H9 (cell line): ENCODE measurements around the gene C10orf105. TPM values are rescaled to one million over a fixed set of nuclear protein-coding genes. Genes with fewer than 3 reads are reported as not detected.
A peak's percentile ranks its signal among the peaks of the same experiment; 100 is the strongest.

ENCODE experiments used
- DNase-seq: peaks from one replicate; pipeline ENCODE4 v3.0.0-alpha.2; 2017
- H2AFZ ChIP-seq: one replicate; pipeline ENCODE4 v1.6.1; 2013; ENCODE audit warnings: mild to moderate bottlenecking, low read length, control low read depth, moderate library complexity
- H2AK5ac ChIP-seq: 2 replicates; pipeline ENCODE4 v1.6.1; 2013; ENCODE audit warnings: low read length, control low read depth, mixed read lengths; ENCODE audit not compliant: insufficient read length
- H2BK120ac ChIP-seq: one replicate; pipeline ENCODE4 v1.6.1; 2013; ENCODE audit warnings: low read depth, mild to moderate bottlenecking, low read length, control low read depth, inconsistent platforms; ENCODE audit not compliant: poor library complexity, severe bottlenecking
- H2BK12ac ChIP-seq: 2 replicates; pipeline ENCODE4 v1.6.1; 2013; ENCODE audit warnings: low read length, control low read depth, mixed read lengths, low read depth; ENCODE audit not compliant: insufficient read length
- H2BK15ac ChIP-seq: 2 replicates; pipeline ENCODE4 v1.6.1; 2013; ENCODE audit warnings: low read depth, low read length, control low read depth
- H2BK20ac ChIP-seq: one replicate; pipeline ENCODE4 v1.6.1; 2013; ENCODE audit warnings: low read depth, mild to moderate bottlenecking, low read length, control low read depth, inconsistent platforms; ENCODE audit not compliant: poor library complexity, severe bottlenecking
- H2BK5ac ChIP-seq: 2 replicates; pipeline ENCODE4 v1.6.1; 2013; ENCODE audit warnings: low read length, control low read depth, mixed read lengths; ENCODE audit not compliant: insufficient read length
- H3K14ac ChIP-seq: 2 replicates; pipeline ENCODE4 v1.6.1; 2013; ENCODE audit warnings: low read length, control low read depth; ENCODE audit not compliant: insufficient read depth
- H3K18ac ChIP-seq: 2 replicates; pipeline ENCODE4 v1.6.1; 2013; ENCODE audit warnings: low read depth, mild to moderate bottlenecking, mixed read lengths, low read length, control low read depth; ENCODE audit not compliant: insufficient read length
- H3K23ac ChIP-seq: 2 replicates; pipeline ENCODE4 v1.6.1; 2013; ENCODE audit warnings: low read length, control low read depth, mixed read lengths, low read depth; ENCODE audit not compliant: insufficient read length
- H3K23me2 ChIP-seq: 2 replicates; pipeline ENCODE4 v1.6.1; 2013; ENCODE audit warnings: low read depth, mild to moderate bottlenecking, mixed read lengths, low read length, control low read depth; ENCODE audit not compliant: insufficient read length, poor library complexity, severe bottlenecking
- H3K27ac ChIP-seq: 2 replicates; pipeline ENCODE4 v1.5.1; 2013; ENCODE audit warnings: low read length, control low read depth, mixed read lengths, low read depth; ENCODE audit not compliant: insufficient read length
- H3K27me3 ChIP-seq: 2 replicates; pipeline ENCODE4 v1.6.1; 2013; ENCODE audit warnings: low read length, control low read depth, inconsistent platforms; ENCODE audit not compliant: insufficient read depth
- H3K4ac ChIP-seq: 2 replicates; pipeline ENCODE4 v1.6.1; 2013; ENCODE audit warnings: low read depth, mild to moderate bottlenecking, control low read depth, inconsistent platforms, low read length, moderate library complexity
- H3K4me1 ChIP-seq: 2 replicates; pipeline ENCODE4 v1.6.1; 2013; ENCODE audit warnings: low read length, control low read depth, inconsistent platforms; ENCODE audit not compliant: insufficient read depth
- H3K4me2 ChIP-seq: 2 replicates; pipeline ENCODE4 v1.6.1; 2013; ENCODE audit warnings: low read length, control low read depth, mixed read lengths; ENCODE audit not compliant: insufficient read length, insufficient read depth
- H3K56ac ChIP-seq: 2 replicates; pipeline ENCODE4 v1.6.1; 2013; ENCODE audit warnings: low read depth, mild to moderate bottlenecking, mixed read lengths, low read length, control low read depth; ENCODE audit not compliant: insufficient read length
- H3K79me1 ChIP-seq: 2 replicates; pipeline ENCODE4 v1.6.1; 2013; ENCODE audit warnings: low read depth, mild to moderate bottlenecking, moderate library complexity, low read length, control low read depth, inconsistent platforms; ENCODE audit not compliant: insufficient read depth, poor library complexity, severe bottlenecking
- H3K79me2 ChIP-seq: 2 replicates; pipeline ENCODE4 v1.6.1; 2013; ENCODE audit warnings: low read length, control low read depth, inconsistent platforms; ENCODE audit not compliant: insufficient read depth
- H3K9ac ChIP-seq: 2 replicates; pipeline ENCODE4 v1.6.1; 2013; ENCODE audit warnings: low read length, control low read depth, mixed read lengths; ENCODE audit not compliant: insufficient read length; ENCODE audit errors: extremely low read depth
- H3K9me3 ChIP-seq: one replicate; pipeline ENCODE4 v1.6.1; 2013; ENCODE audit warnings: low read depth, low read length, inconsistent platforms; ENCODE audit not compliant: control insufficient read depth
- H3T11ph ChIP-seq: one replicate; pipeline ENCODE4 v1.6.1; 2013; ENCODE audit warnings: mild to moderate bottlenecking, low read length, control low read depth, inconsistent platforms
- H4K20me1 ChIP-seq: one replicate; pipeline ENCODE4 v1.6.1; 2013; ENCODE audit not compliant: control insufficient read depth, insufficient read length, insufficient read depth
- H4K5ac ChIP-seq: 2 replicates; pipeline ENCODE4 v1.6.1; 2013; ENCODE audit warnings: low read depth, mild to moderate bottlenecking, mixed read lengths, low read length, control low read depth; ENCODE audit not compliant: insufficient read length
- H4K8ac ChIP-seq: replicated peaks from 2 replicates; pipeline ENCODE4 v1.6.1; 2013; ENCODE audit warnings: low read length, control low read depth, mixed read lengths, low read depth; ENCODE audit not compliant: insufficient read length
- H4K91ac ChIP-seq: 2 replicates; pipeline ENCODE4 v1.6.1; 2013; ENCODE audit warnings: low read depth, mild to moderate bottlenecking, moderate library complexity, mixed read lengths, low read length, control low read depth; ENCODE audit not compliant: insufficient read length
- H3K27ac Mint-ChIP-seq, 3 experiments: 2 replicates in 2 of 3; 3 replicates in 1 of 3; pipeline ENCODE4 v1.8.0; 2020 to 2021; ENCODE audit warnings: mixed read lengths in 3 of 3, mild to moderate bottlenecking in 1 of 3, moderate library complexity in 1 of 3
- H3K27me3 Mint-ChIP-seq: 2 replicates; pipeline ENCODE4 v1.8.0; 2021; ENCODE audit warnings: low read depth, mild to moderate bottlenecking, moderate library complexity, mixed read lengths
- H3K36me3 Mint-ChIP-seq, 3 experiments: 2 replicates in 2 of 3; 3 replicates in 1 of 3; pipeline ENCODE4 v1.8.0; 2020 to 2021; ENCODE audit warnings: low read depth in 3 of 3, mixed read lengths in 3 of 3; ENCODE audit not compliant: insufficient read depth in 1 of 3
- H3K4me1 Mint-ChIP-seq, 2 experiments: 2 replicates each; pipeline ENCODE4 v1.8.0; 2020; ENCODE audit warnings: mixed read lengths in 2 of 2
- H3K4me3 Mint-ChIP-seq, 2 experiments: 2 replicates in 1 of 2; 3 replicates in 1 of 2; pipeline ENCODE4 v1.8.0; 2020 to 2021; ENCODE audit warnings: mild to moderate bottlenecking in 2 of 2, mixed read lengths in 2 of 2, moderate library complexity in 1 of 2
- H3K9me3 Mint-ChIP-seq, 2 experiments: 2 replicates in 1 of 2; 3 replicates in 1 of 2; pipeline ENCODE4 v1.8.0; 2020; ENCODE audit warnings: mild to moderate bottlenecking in 2 of 2, mixed read lengths in 2 of 2, moderate library complexity in 1 of 2
- WGBS: extraction: QIAGEN DNeasy Blood & Tissue Kit; methylation state at CpG from one replicate; pipeline ENCODE4 v1.1.7; 2013; ENCODE audit warnings: missing lambda C conversion rate, low lambda C conversion rate, mixed read lengths; ENCODE audit not compliant: insufficient read length; ENCODE audit errors: extremely low coverage; 5-methylcytosine and 5-hydroxymethylcytosine counted together
- total RNA-seq: library from RNA; stranded (reverse); gene quantifications from 2 replicates; pipeline ENCODE4 v1.2.1, GENCODE V29; 2021
- TF ChIP-seq, protein P1 (sequence below): fragments of 200-600 bp; sonication (generic); conservative IDR thresholded peaks from 3 replicates; pipeline ENCODE4 v1.8.0; 2021; ENCODE audit warnings: antibody characterized with exemption, mild to moderate bottlenecking

C10orf105 gene
- total RNA-seq, 1 experiment from 2014 or later: 0.26 TPM

DNA sequence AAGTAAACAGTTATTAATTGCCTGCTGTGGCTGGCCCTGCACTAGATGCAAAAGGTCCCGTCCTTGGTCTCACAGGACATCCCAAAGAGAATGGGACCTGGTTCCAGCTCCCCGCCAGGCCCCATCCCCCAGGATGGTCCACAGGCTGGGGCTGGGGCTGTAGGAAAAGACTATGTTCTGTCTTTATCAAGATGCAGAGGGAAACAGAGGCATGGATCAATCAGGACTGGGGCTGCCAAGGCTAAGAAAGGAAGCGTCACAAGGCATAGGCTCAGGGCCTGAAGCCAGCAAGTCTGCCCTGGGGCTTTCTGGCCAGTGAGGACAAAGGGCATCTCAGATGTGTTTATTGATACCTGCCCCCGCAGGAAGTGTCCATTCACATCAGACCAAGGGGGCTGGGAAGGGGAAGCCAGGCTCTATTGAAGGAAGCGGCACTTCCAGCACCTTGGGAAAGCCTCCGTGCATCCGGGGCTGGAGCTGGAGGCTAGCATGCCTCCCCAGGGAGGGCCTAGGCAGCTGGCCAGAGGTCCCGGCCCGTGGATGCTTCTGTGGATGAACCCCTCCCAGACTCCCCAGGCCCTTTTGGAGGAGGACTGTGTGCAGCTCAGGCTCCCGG, 48.0 kb upstream of the C10orf105 start:
- Histone ChIP-seq H2BK120ac (no peak overlapping the region), H2BK5ac (no peak overlapping the region), H4K8ac (no peak overlapping the region), H3K4me2 (no peak overlapping the region), H3K18ac (no peak overlapping the region), H3K14ac (0 out of 2 replicates have a peak overlapping the region, but pooled peaks have one; percentile 31), H3K27me3 (peaks cover 2% of the 10 kb centered on the region; the same call in 1 of the 2 replicates), H2AK5ac (no peak overlapping the region), H3K23ac (no peak overlapping the region), H2BK15ac (no peak overlapping the region), H3K9ac (no peak overlapping the region), H3K56ac (no peak overlapping the region), H3K4ac (no peak overlapping the region), H3K23me2 (no peaks in the 10 kb centered on the region), H3K4me1 (no peaks in the 10 kb centered on the region; the same call in 1 of the 2 replicates), H3K79me2 (no peaks in the 10 kb centered on the region), H3T11ph (no peak overlapping the region), H3K9me3 (no peaks in the 10 kb centered on the region), H4K20me1 (no peaks in the 10 kb centered on the region), H2AFZ (no peak overlapping the region), H3K79me1 (no peaks in the 10 kb centered on the region), H3K27ac (no peak overlapping the region), H4K5ac (no peak overlapping the region), H2BK12ac (no peak overlapping the region), H2BK20ac (no peak overlapping the region), H4K91ac (no peak overlapping the region)
- peaks cover 20% of the 10 kb centered on the region for H3K27me3 Mint-ChIP-seq
- no peak overlapping the region for H3K27ac Mint-ChIP-seq
- H3K4me3 Mint-ChIP-seq: no peak overlapping the region
- peaks cover 0 to 2% of the 10 kb centered on the region in 2 experiments; a peak in 3 of 4 replicates for H3K4me1 Mint-ChIP-seq
- no CpG with 5 or more reads among the region's 10 CpGs for WGBS
- H3K9me3 Mint-ChIP-seq: no peaks in the 10 kb centered on the region; a peak in 1 of 5 replicates
- no peaks in the 10 kb centered on the region for H3K36me3 Mint-ChIP-seq
- DNase-seq: no peak
- TF ChIP-seq, protein P1, sequence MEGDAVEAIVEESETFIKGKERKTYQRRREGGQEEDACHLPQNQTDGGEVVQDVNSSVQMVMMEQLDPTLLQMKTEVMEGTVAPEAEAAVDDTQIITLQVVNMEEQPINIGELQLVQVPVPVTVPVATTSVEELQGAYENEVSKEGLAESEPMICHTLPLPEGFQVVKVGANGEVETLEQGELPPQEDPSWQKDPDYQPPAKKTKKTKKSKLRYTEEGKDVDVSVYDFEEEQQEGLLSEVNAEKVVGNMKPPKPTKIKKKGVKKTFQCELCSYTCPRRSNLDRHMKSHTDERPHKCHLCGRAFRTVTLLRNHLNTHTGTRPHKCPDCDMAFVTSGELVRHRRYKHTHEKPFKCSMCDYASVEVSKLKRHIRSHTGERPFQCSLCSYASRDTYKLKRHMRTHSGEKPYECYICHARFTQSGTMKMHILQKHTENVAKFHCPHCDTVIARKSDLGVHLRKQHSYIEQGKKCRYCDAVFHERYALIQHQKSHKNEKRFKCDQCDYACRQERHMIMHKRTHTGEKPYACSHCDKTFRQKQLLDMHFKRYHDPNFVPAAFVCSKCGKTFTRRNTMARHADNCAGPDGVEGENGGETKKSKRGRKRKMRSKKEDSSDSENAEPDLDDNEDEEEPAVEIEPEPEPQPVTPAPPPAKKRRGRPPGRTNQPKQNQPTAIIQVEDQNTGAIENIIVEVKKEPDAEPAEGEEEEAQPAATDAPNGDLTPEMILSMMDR: no peak
